ENCODE results near the gene SETBP1. TPM values are rescaled to one million over a fixed set of nuclear protein-coding genes. Genes with fewer than 3 reads are reported as not detected.

Gene SETBP1
- total RNA-seq, 1 donor = 2.6 TPM

GRCh38 chr18:44732599-44732998 is 51.9 kb downstream of the SETBP1 start:
- TF ChIP-seq CTCF (IDR thresholded peaks at IDR 0.05; ENCODE audit: insufficient read depth, low read depth, low read length) = no peak
- no peak for DNase-seq (ENCODE audit: low read depth)
- H3K4me3 ChIP-seq (ENCODE audit: low read depth, low read length) = no peak overlapping the region

- no peak overlapping the region for H3K4me3 ChIP-seq (ENCODE audit: low read depth, low read length)
- no peak for TF ChIP-seq CTCF (IDR thresholded peaks at IDR 0.05; ENCODE audit: insufficient read depth, low read depth, low read length)
- peak; percentile 70 for DNase-seq (ENCODE audit: low read depth)
Observed at GRCh38 chr18:44733069-44733753, 52.5 kb downstream of the SETBP1 start.

GRCh38 chr18:44733754-44734465 is 53.2 kb downstream of the SETBP1 start:
- no peak overlapping the region for H3K4me3 ChIP-seq (ENCODE audit: low read depth, low read length)
- DNase-seq (ENCODE audit: low read depth) = no peak
- no peak for TF ChIP-seq CTCF (IDR thresholded peaks at IDR 0.05; ENCODE audit: insufficient read depth, low read depth, low read length)

- DNase-seq (ENCODE audit: low read depth) = no peak
- no peak for TF ChIP-seq CTCF (IDR thresholded peaks at IDR 0.05; ENCODE audit: insufficient read depth, low read depth, low read length)
- H3K4me3 ChIP-seq (ENCODE audit: low read depth, low read length) = no peak overlapping the region
Observed at GRCh38 chr18:44735096-44735495, 54.4 kb downstream of the SETBP1 start.

- DNase-seq (ENCODE audit: low read depth) = no peak
- no peak overlapping the region for H3K4me3 ChIP-seq (ENCODE audit: low read depth, low read length)
- TF ChIP-seq CTCF (IDR thresholded peaks at IDR 0.05; ENCODE audit: insufficient read depth, low read depth, low read length) = no peak
Observed at GRCh38 chr18:44736664-44737380, 56.1 kb downstream of the SETBP1 start.

GRCh38 chr18:44737623-44738022 is 56.9 kb downstream of the SETBP1 start:
- TF ChIP-seq CTCF (IDR thresholded peaks at IDR 0.05; ENCODE audit: insufficient read depth, low read depth, low read length) = no peak
- no peak overlapping the region for H3K4me3 ChIP-seq (ENCODE audit: low read depth, low read length)
- no peak for DNase-seq (ENCODE audit: low read depth)
